ENCODE data around the gene OR52E8. TPM values are rescaled to one million over a fixed set of nuclear protein-coding genes. Genes with fewer than 3 reads are reported as not detected.

Gene OR52E8
- total RNA-seq (not detected), polyA plus RNA-seq (ENCODE audit: insufficient read length in 6 of 6) (not detected)
- long read RNA-seq, donor 1: 0 reads
- long read RNA-seq, donor 2: 0 reads
- long read RNA-seq, donor 3: 0 reads
- long read RNA-seq, donor 4: 0 reads
- long read RNA-seq, donor 5: 0 reads
- long read RNA-seq, donor 6: 0 reads
- long read RNA-seq, donor 7: 0 reads
- long read RNA-seq, donor 8: 0 reads
- long read RNA-seq, donor 9: 0 reads
- long read RNA-seq, donor 10: 0 reads
- long read RNA-seq, donor 11: 0 reads
- long read RNA-seq, donor 12: 0 reads

- ATAC-seq (no peak), DNase-seq (no peak)
- no peaks in the 10 kb centered on the region for H3K4me1 ChIP-seq
- no peaks in the 10 kb centered on the region for H3K36me3 ChIP-seq
- H3K27me3 ChIP-seq: no peaks in the 10 kb centered on the region
- intact Hi-C loops (cut with DNase I): no loop called here
- no peak within 1 kb of the TSS for H3K27ac ChIP-seq
- H3K9me3 ChIP-seq: no peaks in the 10 kb centered on the region
- no peak within 1 kb of the TSS for H3K4me3 ChIP-seq
- TF ChIP-seq CTCF (IDR thresholded peaks at IDR 0.05): no peak
Measured at GRCh38 chr11:5857590-5857989, at the start of gene OR52E8. TSS of gene OR52E8 (minus strand) at chr11:5857690. CDS start at chr11:5857690, 0 bp downstream.

- Histone ChIP-seq H3K4me3 (no peak overlapping the region), H3K36me3 (no peaks in the 10 kb centered on the region), H3K27me3 (no peaks in the 10 kb centered on the region), H3K9me3 (no peaks in the 10 kb centered on the region), H3K27ac (no peak overlapping the region), H3K4me1 (no peaks in the 10 kb centered on the region)
- ATAC-seq: no peak
- intact Hi-C loops (cut with DNase I): no loop called here
- TF ChIP-seq CTCF (IDR thresholded peaks at IDR 0.05): no peak
- DNase-seq: no peak
Measured at GRCh38 chr11:5899534-5899933, 42.0 kb upstream of the OR52E8 start.

GRCh38 chr11:5892908-5893307, 35.4 kb upstream of the OR52E8 start, which contains the start of gene OR52E5:
TSS of gene OR52E5 (plus strand) at chr11:5893208. CDS start at chr11:5900777, 7,569 bp downstream.
- TF ChIP-seq CTCF (IDR thresholded peaks at IDR 0.05): no peak

GRCh38 chr11:5891216-5891800, 33.8 kb upstream of the OR52E8 start:
- intact Hi-C loops (cut with DNase I): no loop called here
- no peaks in the 10 kb centered on the region for H3K9me3 ChIP-seq
- H3K4me1 ChIP-seq: no peaks in the 10 kb centered on the region
- H3K4me3 ChIP-seq: no peak overlapping the region
- H3K27ac ChIP-seq: no peak overlapping the region
- no peaks in the 10 kb centered on the region for H3K36me3 ChIP-seq
- H3K27me3 ChIP-seq: no peaks in the 10 kb centered on the region
- TF ChIP-seq CTCF (IDR thresholded peaks at IDR 0.05): peak in 1 of 2 donors; percentile 51
- ATAC-seq: peak; percentile 16
- peak in 1 of 4 donors; percentile 2 for DNase-seq

More at GRCh38 chr11:5892908-5893307, 35.4 kb upstream of the OR52E8 start, which contains the start of gene OR52E5:
- ATAC-seq (no peak), DNase-seq (no peak)
- Histone ChIP-seq H3K36me3 (no peaks in the 10 kb centered on the region), H3K27ac (no peak within 1 kb of the TSS), H3K9me3 (no peaks in the 10 kb centered on the region), H3K27me3 (no peaks in the 10 kb centered on the region), H3K4me1 (no peaks in the 10 kb centered on the region), H3K4me3 (no peak within 1 kb of the TSS)
- intact Hi-C loops (cut with DNase I): no loop called here

- intact Hi-C loops (cut with DNase I): no loop called here
- ATAC-seq (no peak), DNase-seq (no peak)
- H3K4me1 ChIP-seq: no peaks in the 10 kb centered on the region
- TF ChIP-seq CTCF (IDR thresholded peaks at IDR 0.05): no peak
- H3K4me3 ChIP-seq: no peak overlapping the region
- H3K36me3 ChIP-seq: no peaks in the 10 kb centered on the region
- no peak overlapping the region for H3K27ac ChIP-seq
- H3K27me3 ChIP-seq: no peaks in the 10 kb centered on the region
- H3K9me3 ChIP-seq: no peaks in the 10 kb centered on the region
Measured at GRCh38 chr11:5887661-5888060, 30.2 kb upstream of the OR52E8 start.

All from left lung (tissue), 14 donors.